NCI-H1092 treated with DMSO at 0.1 percent for 48 hours (cell line): ENCODE results near the gene NUCKS1.

ENCODE experiments used
- DNase-seq: peaks from one replicate; lab custom pipeline; 2025; lab: John Stamatoyannopoulos, UW

The NUCKS1 gene

DNA sequence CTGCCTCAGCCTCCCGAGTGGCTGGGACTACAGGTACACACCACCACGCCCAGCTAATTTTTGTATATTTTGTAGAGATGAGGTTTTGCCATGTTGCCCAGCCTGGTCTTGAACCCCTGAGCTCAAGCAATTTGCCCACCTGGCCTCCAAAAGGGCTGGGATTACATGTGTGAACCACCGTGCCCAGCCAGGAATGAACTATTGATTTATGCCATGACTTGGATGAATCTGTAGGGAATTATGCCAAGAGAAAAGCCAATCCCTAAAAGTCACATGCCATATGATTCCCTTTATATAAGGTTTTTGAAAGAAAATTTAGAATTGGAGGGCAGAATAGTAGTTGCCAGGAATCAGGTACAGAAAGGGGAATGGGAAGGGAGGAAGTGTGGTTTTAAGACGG is 50.6 kb downstream of the NUCKS1 start:
- DNase-seq, result no peak

- no peak for DNase-seq
These were observed 51.1 kb downstream of the NUCKS1 start for GRCh38 chr1:205698921-205699320.

DNA sequence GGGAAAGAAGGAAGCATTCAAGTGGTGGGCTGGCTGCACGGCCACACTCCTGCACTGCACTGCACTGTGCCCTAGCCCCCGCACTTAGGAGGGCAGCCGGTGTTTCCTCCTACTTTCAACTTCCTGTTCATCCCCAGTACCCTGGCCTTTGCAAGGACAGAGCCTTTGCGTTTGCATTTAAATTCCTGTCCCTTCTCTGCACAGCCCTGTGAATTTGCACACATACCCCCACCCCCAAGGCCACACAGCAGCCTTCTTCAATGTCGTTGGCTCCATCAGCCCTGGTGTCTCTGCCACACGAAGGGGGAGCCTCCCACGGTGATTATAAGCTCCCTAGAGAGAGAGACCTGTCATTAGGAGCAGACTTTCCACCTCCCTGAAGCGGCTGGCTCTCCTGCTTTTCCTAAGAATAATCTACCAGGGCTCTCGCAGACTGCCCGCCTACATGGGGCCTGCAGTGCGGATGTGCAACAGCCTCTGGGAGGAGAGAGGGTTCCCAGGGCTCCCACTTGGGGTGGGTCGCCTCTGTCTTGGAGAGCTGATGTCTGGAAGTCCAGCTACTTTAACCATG is 56.5 kb downstream of the NUCKS1 start:
- DNase-seq, result no peak

DNA sequence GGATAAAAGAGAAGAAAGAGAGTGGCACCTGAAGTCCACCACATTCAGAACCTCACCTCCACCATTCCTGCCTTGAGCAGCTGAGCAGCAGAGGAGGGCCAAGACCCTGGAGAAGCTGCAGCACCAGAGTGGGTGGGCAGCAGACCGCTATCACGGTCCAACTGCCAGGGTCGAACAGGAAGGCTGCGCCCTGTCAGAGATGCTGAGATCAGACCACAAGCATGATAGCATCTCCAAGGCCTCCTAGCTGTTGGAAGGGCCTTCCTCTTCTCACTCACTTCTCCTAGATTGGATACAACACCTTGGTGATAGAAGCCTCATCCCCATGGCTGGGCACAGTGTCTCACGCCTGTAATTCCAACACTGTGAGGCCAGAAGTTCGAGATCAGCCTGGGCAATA is 57.6 kb downstream of the NUCKS1 start:
- DNase-seq, result no peak

- no peak for DNase-seq
These were observed 59.7 kb downstream of the NUCKS1 start for GRCh38 chr1:205690122-205690756.

GRCh38 chr1:205689479-205689878 is 60.5 kb downstream of the NUCKS1 start:
- DNase-seq, result no peak

- no peak for DNase-seq
These were observed 61.6 kb downstream of the NUCKS1 start for GRCh38 chr1:205688171-205689080.

GRCh38 chr1:205687242-205687641 is 62.7 kb downstream of the NUCKS1 start:
- DNase-seq, result no peak

- no peak for DNase-seq
These were observed 68.6 kb downstream of the NUCKS1 start for GRCh38 chr1:205681364-205681763.

- peak; percentile 49 for DNase-seq
These were observed 69.7 kb downstream of the NUCKS1 start, which contains the start of gene SLC45A3 for GRCh38 chr1:205680073-205680851. SLC45A3 (minus strand) TSS chr1:205680509; CDS start chr1:205664656, 15,853 bp downstream.

GRCh38 chr1:205678286-205679111 is 71.5 kb downstream of the NUCKS1 start:
- DNase-seq, result no peak

DNA sequence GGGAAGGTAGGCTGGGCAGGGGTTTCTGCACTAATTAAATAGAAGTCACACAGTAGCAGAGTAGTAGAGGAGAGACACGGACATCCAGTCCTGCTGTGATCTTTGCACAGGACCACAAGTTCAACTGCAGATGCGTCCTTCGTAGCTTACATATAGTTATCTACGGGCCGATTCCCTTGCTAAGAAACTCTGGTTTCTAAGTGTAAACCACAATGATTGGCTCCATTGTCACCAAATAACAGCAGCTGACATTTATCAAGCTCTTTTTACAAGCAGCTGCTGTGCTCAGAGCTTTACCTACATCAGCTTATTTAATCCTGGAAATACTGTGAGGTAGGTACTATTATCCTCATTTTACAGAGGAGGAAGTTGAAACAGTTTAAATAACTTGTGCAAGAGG is 72.8 kb downstream of the NUCKS1 start:
- DNase-seq, result no peak

- DNase-seq, result no peak
These were observed 73.4 kb downstream of the NUCKS1 start for GRCh38 chr1:205676597-205676996.

GRCh38 chr1:205676002-205676401 is 74.0 kb downstream of the NUCKS1 start:
- no peak for DNase-seq

- DNase-seq, result no peak
These were observed 74.7 kb downstream of the NUCKS1 start for GRCh38 chr1:205675247-205675646.

DNA sequence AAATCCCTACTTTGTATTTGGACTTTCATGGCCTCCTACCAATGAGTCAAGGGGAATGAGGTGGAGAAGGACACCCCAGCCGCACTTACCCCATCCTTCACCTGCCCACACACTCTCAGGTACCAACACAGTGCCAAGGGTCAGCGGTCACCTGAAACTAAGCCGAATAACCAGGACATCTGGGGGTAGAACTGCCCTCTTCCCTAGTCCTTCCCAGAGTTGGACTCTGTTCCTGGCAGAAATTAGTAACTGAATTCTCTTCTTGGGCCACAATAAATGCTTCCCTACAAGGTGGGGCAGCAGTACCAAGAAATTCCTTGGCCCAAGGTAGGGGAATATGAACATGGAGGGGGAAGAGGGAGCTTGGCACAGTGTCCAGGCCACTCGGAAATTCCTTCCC is 77.0 kb downstream of the NUCKS1 start:
- no peak for DNase-seq

GRCh38 chr1:205672395-205672889 is 77.5 kb downstream of the NUCKS1 start:
- no peak for DNase-seq

DNA sequence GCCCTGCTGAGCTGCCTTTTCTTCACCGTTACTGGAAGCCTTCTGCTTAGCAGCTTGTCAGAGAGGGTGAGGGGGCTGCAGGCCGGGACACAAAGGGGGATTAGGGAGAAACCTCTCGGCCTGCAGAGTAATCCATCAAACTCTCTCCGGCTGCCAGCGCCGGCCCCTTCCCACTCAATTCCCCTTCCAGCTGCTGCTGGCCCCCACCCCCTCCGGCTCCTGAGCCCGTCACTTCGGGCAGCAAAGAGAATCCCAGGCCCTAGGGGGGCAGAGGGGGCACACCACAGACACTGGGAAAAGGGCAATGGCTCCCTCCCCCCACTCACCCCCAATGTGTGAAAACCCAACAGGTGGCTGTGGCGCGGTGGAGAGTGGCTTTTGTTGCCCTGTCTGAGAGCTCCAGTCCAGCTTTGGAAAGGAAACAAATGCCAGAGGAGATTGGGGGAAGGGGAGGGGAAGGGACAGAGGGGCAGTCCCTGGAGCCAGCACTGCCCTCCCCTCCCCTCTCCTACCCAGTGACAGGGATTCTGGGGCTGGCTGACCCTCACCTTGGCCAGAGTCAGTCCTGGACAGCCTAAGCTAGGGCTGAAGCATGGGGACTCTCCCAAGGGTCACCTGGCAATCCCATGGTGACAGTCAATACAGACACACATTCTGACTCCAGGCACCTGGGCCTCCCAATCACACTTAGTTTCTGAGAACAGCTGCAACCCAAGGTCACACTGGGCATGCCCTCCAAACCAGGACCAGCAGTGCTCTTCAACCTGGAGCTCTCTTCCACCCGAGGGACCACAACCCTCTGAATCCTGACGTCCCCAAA is 79.2 kb downstream of the NUCKS1 start:
- DNase-seq, result peak; percentile 19

- DNase-seq, result no peak
These were observed 79.9 kb downstream of the NUCKS1 start for GRCh38 chr1:205670150-205670446.
